Uterus (tissue), 4 donors: ENCODE results near the gene ZNF710. TPM values are rescaled to one million over a fixed set of nuclear protein-coding genes. Genes with fewer than 3 reads are reported as not detected.

Experiments
- DNase-seq, 2 donors: peaks; one replicate each; pipeline ENCODE4 v3.0.0-alpha.2; 2019 to 2020
- H3K27ac ChIP-seq, 2 donors: fragments of 200-600 bp; sonication (generic); 1 replicate in 1 of 2; 2 replicates in 1 of 2; pipeline ENCODE4 v1.5.1; 2016 to 2018
- H3K27me3 ChIP-seq, 2 donors: fragments of 200-600 bp; sonication (generic); one replicate each; pipeline ENCODE4 v1.5.1; 2018 to 2019; ENCODE audit warnings: control low read depth in 1 of 2
- H3K36me3 ChIP-seq, 2 donors: fragments of 200-600 bp; sonication (generic); one replicate each; pipeline ENCODE4 v1.5.1; 2019; ENCODE audit warnings: control low read depth in 1 of 2
- H3K4me1 ChIP-seq, 2 donors: fragments of 200-600 bp; sonication (generic); one replicate each; pipeline ENCODE4 v1.5.1; 2018 to 2019; ENCODE audit warnings: control low read depth in 1 of 2
- H3K4me3 ChIP-seq, 2 donors: fragments of 200-600 bp; sonication (generic); 1 replicate in 1 of 2; 2 replicates in 1 of 2; pipeline ENCODE4 v1.5.1; 2018 to 2019; ENCODE audit warnings: mild to moderate bottlenecking in 1 of 2
- H3K9me3 ChIP-seq, 2 donors: fragments of 200-600 bp; sonication (generic); one replicate each; pipeline ENCODE4 v1.5.1; 2019; ENCODE audit warnings: control low read depth in 1 of 2
- POLR2A ChIP-seq, 2 donors: fragments of 450-650 bp; IDR thresholded peaks; one replicate each; pipeline ENCODE4 v1.6.1; 2016; ENCODE audit warnings: antibody characterized with exemption in 2 of 2, mild to moderate bottlenecking in 1 of 2, moderate library complexity in 1 of 2
- intact Hi-C: fragments of 100-400 bp; cut with DNase I; formaldehyde crosslinking; loops from one replicate; pipeline ENCODE4 v1.15.1; 2023; ENCODE audit warnings: low total_unique reads
- total RNA-seq, 4 donors: library from RNA; depleted of rRNA in 3 of 4; stranded (reverse); fragments of >200 nt in 3 of 4; gene quantifications; one replicate each; pipeline versions ENCODE4 v1.1.0 to v1.2.4, GENCODE V29; 2014 to 2023
- TF ChIP-seq, protein P1 (sequence below), 4 experiments: fragments of 200-600 bp in 2 of 4; fragments of 450-650 bp in 2 of 4; sonication (generic) in 2 of 4; IDR thresholded peaks; one replicate each; pipeline ENCODE4 v1.5.1; 2016 to 2019; ENCODE audit warnings: antibody characterized with exemption in 4 of 4, mild to moderate bottlenecking in 2 of 4, moderate library complexity in 1 of 4
- donor health status: DM: yes; HTN: yes; CAD: no.

The ZNF710 gene
- total RNA-seq, 4 donors from 2014 or later: 2.3 to 22.2 (median 8.4) TPM

DNA sequence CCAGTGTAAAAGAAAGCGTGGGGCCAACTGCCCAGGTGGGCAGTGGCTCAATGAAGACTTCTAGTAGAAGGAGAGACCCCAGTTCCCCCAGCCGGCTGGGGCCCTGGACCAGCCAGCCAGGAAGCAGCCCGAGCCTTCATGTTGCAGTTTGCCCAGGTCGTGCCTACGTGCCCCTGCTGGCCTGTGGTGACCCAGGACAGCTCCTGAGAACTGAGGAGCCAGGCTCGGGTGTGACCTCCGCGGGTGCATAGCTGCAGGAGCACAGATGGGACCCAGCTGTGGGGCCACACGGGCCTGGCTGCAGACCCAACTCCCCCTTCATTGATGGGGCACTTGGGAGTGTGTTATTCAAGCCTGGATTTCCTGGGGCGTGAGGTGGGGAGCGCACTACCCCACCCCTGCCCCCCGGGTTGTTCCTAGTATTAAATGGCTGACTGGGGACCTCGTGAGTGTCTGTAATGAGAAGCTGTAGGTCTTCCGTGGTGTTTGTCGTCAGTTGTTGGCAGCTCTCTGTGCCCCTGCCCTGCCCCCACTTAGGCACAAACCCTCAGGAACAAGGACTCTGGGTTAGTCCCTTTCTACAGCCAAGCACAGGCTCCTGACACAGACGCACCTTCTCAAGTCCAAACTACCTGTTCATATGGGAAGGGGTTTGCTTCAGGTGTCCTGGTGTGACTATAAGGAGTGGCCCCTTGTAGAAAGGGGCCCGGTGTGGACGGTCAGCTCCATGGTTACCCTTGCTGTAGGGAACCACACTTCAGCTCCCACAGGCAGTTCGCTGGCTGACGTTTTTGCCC lies 62.0 kb downstream of the ZNF710 start:
- TF ChIP-seq, protein P1, sequence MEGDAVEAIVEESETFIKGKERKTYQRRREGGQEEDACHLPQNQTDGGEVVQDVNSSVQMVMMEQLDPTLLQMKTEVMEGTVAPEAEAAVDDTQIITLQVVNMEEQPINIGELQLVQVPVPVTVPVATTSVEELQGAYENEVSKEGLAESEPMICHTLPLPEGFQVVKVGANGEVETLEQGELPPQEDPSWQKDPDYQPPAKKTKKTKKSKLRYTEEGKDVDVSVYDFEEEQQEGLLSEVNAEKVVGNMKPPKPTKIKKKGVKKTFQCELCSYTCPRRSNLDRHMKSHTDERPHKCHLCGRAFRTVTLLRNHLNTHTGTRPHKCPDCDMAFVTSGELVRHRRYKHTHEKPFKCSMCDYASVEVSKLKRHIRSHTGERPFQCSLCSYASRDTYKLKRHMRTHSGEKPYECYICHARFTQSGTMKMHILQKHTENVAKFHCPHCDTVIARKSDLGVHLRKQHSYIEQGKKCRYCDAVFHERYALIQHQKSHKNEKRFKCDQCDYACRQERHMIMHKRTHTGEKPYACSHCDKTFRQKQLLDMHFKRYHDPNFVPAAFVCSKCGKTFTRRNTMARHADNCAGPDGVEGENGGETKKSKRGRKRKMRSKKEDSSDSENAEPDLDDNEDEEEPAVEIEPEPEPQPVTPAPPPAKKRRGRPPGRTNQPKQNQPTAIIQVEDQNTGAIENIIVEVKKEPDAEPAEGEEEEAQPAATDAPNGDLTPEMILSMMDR (IDR thresholded peaks at IDR 0.05): no peak
- TF ChIP-seq POLR2A (IDR thresholded peaks at IDR 0.05): no peak
- Histone ChIP-seq H3K4me3 (no peak overlapping the region), H3K27ac (peak overlapping the region in 1 of 2 donors; percentile 35), H3K9me3 (no peaks in the 10 kb centered on the region), H3K4me1 (peaks cover 0 to 27% of the 10 kb centered on the region in 2 donors), H3K36me3 (no peaks in the 10 kb centered on the region), H3K27me3 (no peaks in the 10 kb centered on the region)
- no peak for DNase-seq
- intact Hi-C loops: no loop called here

DNA sequence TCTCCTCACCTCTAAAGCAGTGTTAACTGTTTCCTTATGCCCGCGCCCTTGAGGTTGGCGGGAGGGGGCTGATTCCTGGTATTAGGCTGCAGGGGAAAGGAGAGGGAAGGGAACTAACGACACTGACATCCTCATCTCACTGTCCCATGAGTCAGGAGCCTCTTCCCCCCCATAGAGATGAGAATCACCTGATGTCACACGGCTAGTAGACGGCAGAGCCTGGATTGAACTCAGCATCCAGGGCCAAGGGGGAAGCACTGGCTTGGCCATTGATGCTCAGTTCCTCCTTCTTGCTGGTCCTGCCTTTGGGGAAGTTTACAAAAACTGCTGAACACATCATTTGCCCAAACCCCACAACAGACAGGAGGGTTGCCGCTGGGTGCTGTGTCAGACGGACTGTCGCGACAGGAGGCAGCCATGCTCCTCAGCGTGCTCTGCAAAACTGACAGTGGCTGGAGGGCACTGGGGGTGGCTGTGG lies 62.7 kb downstream of the ZNF710 start:
- DNase-seq: no peak
- Histone ChIP-seq H3K27me3 (no peaks in the 10 kb centered on the region), H3K36me3 (no peaks in the 10 kb centered on the region), H3K27ac (peak overlapping the region in 1 of 2 donors; percentile 75), H3K9me3 (no peaks in the 10 kb centered on the region), H3K4me1 (peaks cover 0 to 27% of the 10 kb centered on the region in 2 donors), H3K4me3 (no peak overlapping the region)
- intact Hi-C loops: no loop called here
- no peak for TF ChIP-seq POLR2A (IDR thresholded peaks at IDR 0.05)
- TF ChIP-seq, protein P1 (IDR thresholded peaks at IDR 0.05): no peak

DNA sequence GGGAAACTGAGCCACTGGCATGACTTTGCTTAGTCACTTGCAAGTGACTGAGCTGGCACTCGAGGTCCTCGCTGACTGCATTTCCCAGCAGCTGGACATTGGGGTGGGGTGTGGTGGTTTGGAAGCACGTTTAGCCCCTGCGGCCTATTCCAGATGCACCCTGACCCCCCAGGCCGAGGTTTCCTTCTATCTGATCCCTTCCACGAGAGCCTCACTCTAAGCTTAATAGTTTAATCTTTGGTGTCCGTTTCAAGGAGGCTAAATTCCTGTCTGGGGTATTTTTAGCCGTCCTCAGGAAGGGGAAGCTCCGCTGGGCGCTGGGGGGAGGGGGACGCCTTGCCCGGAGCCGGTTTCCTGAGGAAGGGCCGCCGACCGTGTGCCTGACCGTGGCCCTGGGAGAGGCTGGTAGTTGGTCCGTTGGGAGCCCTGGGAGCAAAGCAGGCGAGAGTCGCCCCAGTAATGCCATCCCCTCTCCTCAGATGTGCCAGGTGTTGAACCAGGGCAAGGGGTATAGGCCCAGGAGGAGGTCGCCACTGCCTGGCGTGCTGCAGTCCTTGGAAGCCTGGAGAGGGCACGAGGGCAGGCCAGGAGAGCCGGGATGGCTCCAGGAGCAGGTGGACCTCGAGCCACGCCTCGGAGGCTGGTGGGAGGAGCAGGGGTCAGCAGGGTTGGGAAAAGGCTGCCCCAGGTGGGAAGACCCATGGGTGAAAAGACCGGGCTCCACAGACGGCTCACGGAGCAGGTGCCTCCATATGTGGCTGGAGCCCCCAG lies 64.0 kb downstream of the ZNF710 start:
- TF ChIP-seq POLR2A (IDR thresholded peaks at IDR 0.05): no peak
- TF ChIP-seq, protein P1 (IDR thresholded peaks at IDR 0.05): no peak
- intact Hi-C loops: no loop called here
- Histone ChIP-seq H3K27ac (peak overlapping the region; percentile 16 to 75), H3K4me3 (no peak overlapping the region), H3K27me3 (no peaks in the 10 kb centered on the region), H3K36me3 (no peaks in the 10 kb centered on the region), H3K4me1 (peaks cover 0 to 27% of the 10 kb centered on the region in 2 donors), H3K9me3 (no peaks in the 10 kb centered on the region)
- DNase-seq: peak in 1 of 2 donors; percentile 45

DNA sequence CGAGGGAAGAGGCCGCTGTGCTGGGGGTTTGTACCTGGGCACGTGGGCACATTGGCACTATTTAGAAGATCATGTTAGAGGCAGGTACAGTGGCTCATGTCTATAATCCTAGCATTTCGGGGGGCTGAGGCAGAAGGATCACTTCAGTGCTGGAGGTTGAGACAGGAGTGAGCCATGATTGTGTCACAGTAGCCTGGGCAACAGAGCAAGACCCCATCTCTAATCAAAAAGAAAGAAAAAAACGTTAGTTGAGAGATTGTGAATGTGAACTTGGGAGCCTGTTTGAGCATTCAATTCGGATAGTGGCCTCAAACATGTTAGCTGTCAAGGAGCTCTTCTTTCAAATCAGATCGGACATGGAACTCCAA lies 64.5 kb downstream of the ZNF710 start:
- no peak for DNase-seq
- intact Hi-C loops: no loop called here
- Histone ChIP-seq H3K27ac (peak overlapping the region; percentile 16 to 75), H3K4me1 (peaks cover 0 to 27% of the 10 kb centered on the region in 2 donors), H3K4me3 (no peak overlapping the region), H3K36me3 (no peaks in the 10 kb centered on the region), H3K27me3 (no peaks in the 10 kb centered on the region), H3K9me3 (no peaks in the 10 kb centered on the region)
- TF ChIP-seq, protein P1 (IDR thresholded peaks at IDR 0.05): no peak
- TF ChIP-seq POLR2A (IDR thresholded peaks at IDR 0.05): no peak
